SU-DHL-6 (cell line): ENCODE data around the gene ZDHHC8.

Experiments
- H2AFZ ChIP-seq: fragments of 200-600 bp; sonication (generic); 2 replicates; pipeline ENCODE4 v1.6.1; 2014; ENCODE audit warnings: low read depth, mild to moderate bottlenecking, moderate library complexity, mixed read lengths, antibody characterized with exemption, low read length; ENCODE audit not compliant: severe bottlenecking
- H3F3A ChIP-seq: fragments of 200-600 bp; shearing (Covaris generic); 2 replicates; pipeline ENCODE4 v1.6.0; 2016; ENCODE audit warnings: antibody characterized with exemption, mild to moderate bottlenecking; ENCODE audit not compliant: insufficient read depth
- H3K27ac ChIP-seq: fragments of 200-600 bp; sonication (generic); 2 replicates; pipeline ENCODE4 v1.5.1; 2016; ENCODE audit warnings: low read depth, mild to moderate bottlenecking, low read length, moderate library complexity, mixed read lengths
- H3K27me3 ChIP-seq: fragments of 200-600 bp; sonication (generic), shearing (Covaris generic); 2 replicates; pipeline ENCODE4 v1.6.0; 2014; ENCODE audit warnings: mild to moderate bottlenecking, low read length
- H3K36me3 ChIP-seq: fragments of 200-600 bp; sonication (generic); 2 replicates; pipeline ENCODE4 v1.6.1; 2014; ENCODE audit warnings: mild to moderate bottlenecking, low read length, mixed read lengths
- H3K4me2 ChIP-seq: fragments of 300-600, 200-600 bp; shearing (Covaris generic), sonication (generic); 2 replicates; pipeline ENCODE4 v1.6.0; 2014; ENCODE audit warnings: low read length, low read depth, mild to moderate bottlenecking; ENCODE audit not compliant: poor library complexity, severe bottlenecking
- H3K4me3 ChIP-seq: fragments of 200-600 bp; sonication (generic); 2 replicates; pipeline ENCODE4 v1.5.1; 2014; ENCODE audit warnings: antibody characterized with exemption, low read length, mild to moderate bottlenecking, mixed read lengths; ENCODE audit not compliant: insufficient read depth, poor library complexity, severe bottlenecking
- H3K79me2 ChIP-seq: fragments of 200-600 bp; sonication (generic); 2 replicates; pipeline ENCODE4 v1.6.1; 2014; ENCODE audit warnings: mild to moderate bottlenecking, low read length, moderate library complexity; ENCODE audit not compliant: insufficient read depth
- H3K9ac ChIP-seq: fragments of 200-600 bp; sonication (generic); 2 replicates; pipeline ENCODE4 v1.7.0; 2014; ENCODE audit warnings: mild to moderate bottlenecking, low read length
- H3K9me2 ChIP-seq: fragments of 200-600 bp; sonication (generic); replicated peaks from 2 replicates; pipeline ENCODE4 v1.6.1; 2014; ENCODE audit warnings: low read length; ENCODE audit not compliant: insufficient read depth
- H3K9me3 ChIP-seq: fragments of 200-600 bp; sonication (generic); 2 replicates; pipeline ENCODE4 v1.6.1; 2014; ENCODE audit warnings: low read length, mixed read lengths; ENCODE audit not compliant: insufficient read depth
- H4K20me1 ChIP-seq: fragments of 200-600 bp; sonication (generic); 2 replicates; pipeline ENCODE4 v1.6.1; 2014; ENCODE audit warnings: low read depth, mild to moderate bottlenecking, antibody characterized with exemption, low read length, moderate library complexity, mixed read lengths
- CTCF ChIP-seq: fragments of 200-600 bp; sonication (generic); IDR thresholded peaks from one replicate; pipeline ENCODE4 v1.5.1; 2017; ENCODE audit warnings: antibody characterized with exemption, mild to moderate bottlenecking, low read length, moderate library complexity; ENCODE audit not compliant: insufficient read depth, poor library complexity, severe bottlenecking
- EZH2phosphoT487 ChIP-seq: fragments of 200-600 bp; sonication (generic), shearing (Covaris generic); conservative IDR thresholded peaks from 2 replicates; pipeline ENCODE4 v1.6.1; 2018; ENCODE audit warnings: mild to moderate bottlenecking, antibody characterized with exemption, low read length, moderate library complexity, mixed read lengths

The ZDHHC8 gene

GRCh38 chr22:20166703-20167102 is 35.1 kb downstream of the ZDHHC8 start:
- H3K4me2 ChIP-seq = no peak overlapping the region
- no peak overlapping the region for H3K9ac ChIP-seq
- H3K27me3 ChIP-seq = no peaks in the 10 kb centered on the region
- H3K27ac ChIP-seq = no peak overlapping the region
- no peak overlapping the region for H3K4me3 ChIP-seq
- H2AFZ ChIP-seq = no peak overlapping the region
- no peaks in the 10 kb centered on the region for H4K20me1 ChIP-seq
- no peaks in the 10 kb centered on the region for H3F3A ChIP-seq
- TF ChIP-seq EZH2phosphoT487 (no peak), CTCF (no peak)
- H3K9me2 ChIP-seq = no peaks in the 10 kb centered on the region
- H3K9me3 ChIP-seq = no peaks in the 10 kb centered on the region
- H3K36me3 ChIP-seq = no peaks in the 10 kb centered on the region
- no peaks in the 10 kb centered on the region for H3K79me2 ChIP-seq

- H3K9me2 ChIP-seq = no peaks in the 10 kb centered on the region
- no peaks in the 10 kb centered on the region for H4K20me1 ChIP-seq
- no peaks in the 10 kb centered on the region for H3K36me3 ChIP-seq
- no peaks in the 10 kb centered on the region for H3F3A ChIP-seq
- H3K4me3 ChIP-seq = no peak overlapping the region
- H3K4me2 ChIP-seq = no peak overlapping the region
- no peaks in the 10 kb centered on the region for H3K27me3 ChIP-seq
- H2AFZ ChIP-seq = no peak overlapping the region
- no peak overlapping the region for H3K27ac ChIP-seq
- no peak overlapping the region for H3K9ac ChIP-seq
- no peaks in the 10 kb centered on the region for H3K79me2 ChIP-seq
- no peaks in the 10 kb centered on the region for H3K9me3 ChIP-seq
- TF ChIP-seq EZH2phosphoT487 (no peak), CTCF (no peak)
Observed at GRCh38 chr22:20167643-20168322, 36.2 kb downstream of the ZDHHC8 start.

DNA sequence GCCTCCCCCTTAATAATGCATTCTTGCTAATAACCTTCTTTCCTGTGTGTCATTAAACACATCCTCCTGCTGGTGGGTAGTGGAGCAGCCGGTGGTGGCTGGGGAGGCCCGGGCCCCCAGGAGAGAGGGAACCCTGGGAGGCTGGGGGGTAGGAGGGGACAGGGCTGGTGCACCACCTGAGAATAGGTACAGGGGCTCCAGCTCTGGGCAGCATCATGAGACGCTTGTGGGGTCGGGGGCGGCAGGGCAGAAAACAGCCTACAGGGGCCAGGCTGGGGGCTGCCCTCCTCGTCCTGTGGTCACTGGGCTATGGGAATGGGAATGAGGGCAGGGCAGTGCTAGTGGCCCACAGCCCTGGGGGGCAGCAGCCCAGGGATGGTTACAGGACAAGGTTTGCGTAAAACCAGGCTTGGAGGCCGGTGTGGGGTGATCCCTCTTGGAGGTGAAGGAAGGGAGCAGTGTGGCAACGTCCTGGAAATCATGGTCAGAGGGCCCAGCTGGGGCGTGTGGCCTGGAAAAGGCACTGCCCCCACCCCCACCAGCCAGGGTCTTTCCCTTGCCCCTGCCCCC is 37.7 kb downstream of the ZDHHC8 start:
- no peak overlapping the region for H3K27ac ChIP-seq
- no peaks in the 10 kb centered on the region for H3F3A ChIP-seq
- no peaks in the 10 kb centered on the region for H3K9me2 ChIP-seq
- no peak overlapping the region for H2AFZ ChIP-seq
- no peaks in the 10 kb centered on the region for H3K36me3 ChIP-seq
- no peaks in the 10 kb centered on the region for H4K20me1 ChIP-seq
- H3K79me2 ChIP-seq = no peaks in the 10 kb centered on the region
- H3K27me3 ChIP-seq = no peaks in the 10 kb centered on the region
- H3K4me2 ChIP-seq = no peak overlapping the region
- H3K9me3 ChIP-seq = no peaks in the 10 kb centered on the region
- TF ChIP-seq EZH2phosphoT487 = no peak
- no peak for TF ChIP-seq CTCF
- no peak overlapping the region for H3K9ac ChIP-seq
- H3K4me3 ChIP-seq = no peak overlapping the region
